NCI-H128 (cell line): ENCODE measurements around the gene CARTPT.
A peak's percentile ranks its signal among the peaks of the same experiment; 100 is the strongest.

ENCODE experiments used
- DNase-seq: peaks from one replicate; lab custom pipeline; 2025; ENCODE audit not compliant: unreplicated experiment; lab: John Stamatoyannopoulos, UW

Gene CARTPT

GRCh38 chr5:71737931-71738539 lies 19.0 kb downstream of the CARTPT start:
- no peak for DNase-seq

GRCh38 chr5:71738662-71739361 lies 19.7 kb downstream of the CARTPT start:
- no peak for DNase-seq

- no peak for DNase-seq
These were observed 21.1 kb downstream of the CARTPT start for GRCh38 chr5:71740015-71740753.

- DNase-seq: no peak
These were observed 24.1 kb downstream of the CARTPT start for GRCh38 chr5:71743155-71743554.

- DNase-seq: no peak
These were observed 25.1 kb downstream of the CARTPT start for GRCh38 chr5:71744009-71744790.

GRCh38 chr5:71747182-71747581 lies 28.1 kb downstream of the CARTPT start:
- no peak for DNase-seq

GRCh38 chr5:71748360-71748759 lies 29.3 kb downstream of the CARTPT start:
- no peak for DNase-seq

- no peak for DNase-seq
These were observed 32.3 kb downstream of the CARTPT start for GRCh38 chr5:71751422-71751821.

- DNase-seq: no peak
These were observed 33.5 kb downstream of the CARTPT start for GRCh38 chr5:71752441-71753190.

- DNase-seq: peak; percentile 34
These were observed 38.8 kb downstream of the CARTPT start for GRCh38 chr5:71757590-71758543.

GRCh38 chr5:71762826-71763225 lies 43.8 kb downstream of the CARTPT start:
- DNase-seq: no peak

- DNase-seq: no peak
These were observed 48.6 kb downstream of the CARTPT start for GRCh38 chr5:71767661-71768060.

- no peak for DNase-seq
These were observed 50.2 kb downstream of the CARTPT start for GRCh38 chr5:71769287-71769686.

GRCh38 chr5:71770381-71770780 lies 51.3 kb downstream of the CARTPT start:
- DNase-seq: no peak
